Uterus (tissue), 4 donors: Measurements from ENCODE around the gene RBBP8NL. TPM values are rescaled to one million over a fixed set of nuclear protein-coding genes. Genes with fewer than 3 reads are reported as not detected.

ENCODE experiments used
- DNase-seq, 2 donors: peaks; one replicate each; pipeline ENCODE4 v3.0.0-alpha.2; 2019 to 2020
- H3K27ac ChIP-seq, 2 donors: fragments of 200-600 bp; sonication (generic); 1 replicate in 1 of 2; 2 replicates in 1 of 2; pipeline ENCODE4 v1.5.1; 2016 to 2018
- H3K27me3 ChIP-seq, 2 donors: fragments of 200-600 bp; sonication (generic); one replicate each; pipeline ENCODE4 v1.5.1; 2018 to 2019; ENCODE audit warnings: control low read depth in 1 of 2
- H3K36me3 ChIP-seq, 2 donors: fragments of 200-600 bp; sonication (generic); one replicate each; pipeline ENCODE4 v1.5.1; 2019; ENCODE audit warnings: control low read depth in 1 of 2
- H3K4me1 ChIP-seq, 2 donors: fragments of 200-600 bp; sonication (generic); one replicate each; pipeline ENCODE4 v1.5.1; 2018 to 2019; ENCODE audit warnings: control low read depth in 1 of 2
- H3K4me3 ChIP-seq, 2 donors: fragments of 200-600 bp; sonication (generic); 1 replicate in 1 of 2; 2 replicates in 1 of 2; pipeline ENCODE4 v1.5.1; 2018 to 2019; ENCODE audit warnings: mild to moderate bottlenecking in 1 of 2
- H3K9me3 ChIP-seq, 2 donors: fragments of 200-600 bp; sonication (generic); one replicate each; pipeline ENCODE4 v1.5.1; 2019; ENCODE audit warnings: control low read depth in 1 of 2
- POLR2A ChIP-seq, 2 donors: fragments of 450-650 bp; IDR thresholded peaks; one replicate each; pipeline ENCODE4 v1.6.1; 2016; ENCODE audit warnings: antibody characterized with exemption in 2 of 2, mild to moderate bottlenecking in 1 of 2, moderate library complexity in 1 of 2
- intact Hi-C: fragments of 100-400 bp; cut with DNase I; formaldehyde crosslinking; loops from one replicate; pipeline ENCODE4 v1.15.1; 2023; ENCODE audit warnings: low total_unique reads
- total RNA-seq, 4 donors: library from RNA; depleted of rRNA in 3 of 4; stranded (reverse); fragments of >200 nt in 3 of 4; gene quantifications; one replicate each; pipeline versions ENCODE4 v1.1.0 to v1.2.4, GENCODE V29; 2014 to 2023
- TF ChIP-seq, protein P1 (sequence below), 4 experiments: fragments of 200-600 bp in 2 of 4; fragments of 450-650 bp in 2 of 4; sonication (generic) in 2 of 4; IDR thresholded peaks; one replicate each; pipeline ENCODE4 v1.5.1; 2016 to 2019; ENCODE audit warnings: antibody characterized with exemption in 4 of 4, mild to moderate bottlenecking in 2 of 4, moderate library complexity in 1 of 4
- donor health status: DM: yes; HTN: yes; CAD: no.

Gene RBBP8NL
- total RNA-seq, 4 donors from 2014 or later, result 0.35 TPM; not detected in 3

DNA sequence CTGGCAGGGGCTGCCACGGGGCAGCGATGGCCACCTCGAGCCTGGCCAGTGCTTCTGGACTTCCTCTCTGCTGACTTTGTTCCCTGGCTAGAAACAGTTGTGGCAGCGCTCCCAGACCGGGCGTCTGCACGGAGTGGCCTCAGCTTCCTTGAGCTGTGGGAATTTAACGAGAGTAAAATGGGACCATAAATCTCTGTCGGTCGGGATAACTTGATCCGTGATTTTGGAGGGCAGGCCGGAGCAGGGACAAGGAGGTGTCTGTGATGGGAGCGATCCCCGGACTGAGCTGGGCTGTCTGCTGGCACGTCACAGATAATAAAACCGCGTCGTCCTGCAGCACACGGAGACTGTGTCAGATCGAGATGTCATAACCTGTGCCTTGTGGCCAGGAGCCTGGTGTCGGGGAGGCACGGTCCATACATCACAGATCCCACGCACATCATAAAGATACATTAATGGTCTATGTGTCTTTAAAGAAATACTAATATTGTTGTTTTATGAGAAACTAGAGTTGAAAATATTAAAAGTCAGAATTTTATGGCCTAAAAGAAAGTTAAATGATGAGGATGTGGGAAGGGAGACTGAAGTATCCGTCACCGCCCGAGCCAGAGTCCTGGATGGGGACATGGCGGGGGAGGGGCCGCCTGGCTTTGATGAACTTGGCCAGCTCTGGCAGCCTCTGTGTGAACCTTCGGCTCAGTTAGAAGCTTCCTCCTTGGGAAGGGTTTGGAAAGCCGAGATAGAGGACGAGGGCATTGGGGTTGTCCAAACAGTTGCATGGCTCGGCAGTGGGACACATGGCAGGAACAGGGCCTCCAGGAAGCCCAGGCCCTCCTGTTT is 6.5 kb upstream of the RBBP8NL start:
- H3K9me3 ChIP-seq, result no peaks in the 10 kb centered on the region
- no peak overlapping the region for H3K27ac ChIP-seq
- intact Hi-C loops, result no loop called here
- TF ChIP-seq, protein P1, sequence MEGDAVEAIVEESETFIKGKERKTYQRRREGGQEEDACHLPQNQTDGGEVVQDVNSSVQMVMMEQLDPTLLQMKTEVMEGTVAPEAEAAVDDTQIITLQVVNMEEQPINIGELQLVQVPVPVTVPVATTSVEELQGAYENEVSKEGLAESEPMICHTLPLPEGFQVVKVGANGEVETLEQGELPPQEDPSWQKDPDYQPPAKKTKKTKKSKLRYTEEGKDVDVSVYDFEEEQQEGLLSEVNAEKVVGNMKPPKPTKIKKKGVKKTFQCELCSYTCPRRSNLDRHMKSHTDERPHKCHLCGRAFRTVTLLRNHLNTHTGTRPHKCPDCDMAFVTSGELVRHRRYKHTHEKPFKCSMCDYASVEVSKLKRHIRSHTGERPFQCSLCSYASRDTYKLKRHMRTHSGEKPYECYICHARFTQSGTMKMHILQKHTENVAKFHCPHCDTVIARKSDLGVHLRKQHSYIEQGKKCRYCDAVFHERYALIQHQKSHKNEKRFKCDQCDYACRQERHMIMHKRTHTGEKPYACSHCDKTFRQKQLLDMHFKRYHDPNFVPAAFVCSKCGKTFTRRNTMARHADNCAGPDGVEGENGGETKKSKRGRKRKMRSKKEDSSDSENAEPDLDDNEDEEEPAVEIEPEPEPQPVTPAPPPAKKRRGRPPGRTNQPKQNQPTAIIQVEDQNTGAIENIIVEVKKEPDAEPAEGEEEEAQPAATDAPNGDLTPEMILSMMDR (IDR thresholded peaks at IDR 0.05), result no peak
- TF ChIP-seq POLR2A (IDR thresholded peaks at IDR 0.05), result no peak
- H3K4me1 ChIP-seq, result no peaks in the 10 kb centered on the region
- no peaks in the 10 kb centered on the region for H3K36me3 ChIP-seq
- peak; percentile 35 to 42 for DNase-seq
- no peak overlapping the region for H3K4me3 ChIP-seq
- H3K27me3 ChIP-seq, result no peaks in the 10 kb centered on the region

DNA sequence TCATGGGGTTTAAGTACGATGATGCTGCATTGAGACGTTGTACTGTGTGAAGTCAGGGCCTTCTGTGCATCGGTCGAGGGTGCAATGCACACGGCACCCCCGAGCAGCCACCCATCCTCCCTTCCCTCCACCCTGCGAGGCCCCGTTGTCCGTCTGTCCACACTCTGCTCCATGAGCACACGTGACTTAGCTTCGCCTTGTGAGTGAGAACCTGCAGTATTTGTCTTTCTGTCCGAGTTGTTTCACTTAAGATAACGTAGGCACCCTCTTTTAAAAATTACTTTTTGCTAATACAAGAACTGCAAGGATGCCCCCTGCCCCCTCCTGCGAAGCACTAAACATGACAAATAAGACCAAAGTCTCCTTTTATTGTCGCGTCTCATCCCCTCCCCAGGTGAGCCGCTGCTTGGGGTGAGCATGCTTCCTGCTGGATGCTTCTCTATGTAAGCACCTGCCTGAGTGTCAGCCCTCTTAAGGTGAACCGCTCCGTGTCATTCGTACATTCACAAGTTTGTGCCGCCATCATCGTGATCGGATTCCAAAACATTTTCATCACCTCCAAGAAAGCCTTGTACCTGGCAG is 3.6 kb upstream of the RBBP8NL start:
- no peaks in the 10 kb centered on the region for H3K9me3 ChIP-seq
- no peak overlapping the region for H3K27ac ChIP-seq
- intact Hi-C loops, result no loop called here
- H3K27me3 ChIP-seq, result no peaks in the 10 kb centered on the region
- no peaks in the 10 kb centered on the region for H3K4me1 ChIP-seq
- DNase-seq, result no peak
- no peak for TF ChIP-seq POLR2A (IDR thresholded peaks at IDR 0.05)
- no peaks in the 10 kb centered on the region for H3K36me3 ChIP-seq
- no peak overlapping the region for H3K4me3 ChIP-seq

DNA sequence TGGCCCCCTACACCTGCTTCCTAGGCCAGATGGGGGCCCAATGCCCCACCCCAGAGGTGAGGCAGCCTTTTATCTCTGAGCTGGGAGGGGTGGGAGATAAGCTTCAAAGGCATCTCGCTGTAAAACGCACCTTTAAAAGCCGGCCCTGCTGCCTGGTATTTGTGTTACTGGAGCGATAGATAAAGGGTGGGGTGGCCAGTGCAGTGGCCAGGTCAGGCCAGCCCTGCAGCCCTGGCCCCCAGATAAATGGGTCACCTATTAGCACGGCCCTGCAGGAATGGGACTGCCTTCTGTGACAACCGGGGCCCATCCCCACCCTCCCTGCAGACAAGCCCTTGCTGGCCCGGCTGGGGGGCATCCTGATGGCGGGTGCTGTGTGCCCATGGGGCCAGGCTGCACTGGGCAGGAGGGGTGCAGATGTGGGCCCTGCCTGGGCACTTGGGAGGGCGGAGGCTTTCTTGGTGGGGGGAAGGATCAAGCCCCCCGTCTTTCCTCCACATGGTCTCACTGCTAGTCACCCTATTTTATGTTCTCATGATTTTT is 3.0 kb upstream of the RBBP8NL start:
- TF ChIP-seq POLR2A (IDR thresholded peaks at IDR 0.05), result no peak

GRCh38 chr20:62429455-62430310 is 2.3 kb upstream of the RBBP8NL start:
- intact Hi-C loops, result no loop called here
- TF ChIP-seq, protein P1 (IDR thresholded peaks at IDR 0.05), result no peak
- no peak for TF ChIP-seq POLR2A (IDR thresholded peaks at IDR 0.05)

More for the DNA sequence above, 3.0 kb upstream of the RBBP8NL start:
- H3K27ac ChIP-seq, result no peak overlapping the region
- no peaks in the 10 kb centered on the region for H3K36me3 ChIP-seq
- DNase-seq, result no peak
- H3K27me3 ChIP-seq, result no peaks in the 10 kb centered on the region
- H3K4me1 ChIP-seq, result no peaks in the 10 kb centered on the region
- no peaks in the 10 kb centered on the region for H3K9me3 ChIP-seq
- no peak overlapping the region for H3K4me3 ChIP-seq
- intact Hi-C loops, result no loop called here

DNA sequence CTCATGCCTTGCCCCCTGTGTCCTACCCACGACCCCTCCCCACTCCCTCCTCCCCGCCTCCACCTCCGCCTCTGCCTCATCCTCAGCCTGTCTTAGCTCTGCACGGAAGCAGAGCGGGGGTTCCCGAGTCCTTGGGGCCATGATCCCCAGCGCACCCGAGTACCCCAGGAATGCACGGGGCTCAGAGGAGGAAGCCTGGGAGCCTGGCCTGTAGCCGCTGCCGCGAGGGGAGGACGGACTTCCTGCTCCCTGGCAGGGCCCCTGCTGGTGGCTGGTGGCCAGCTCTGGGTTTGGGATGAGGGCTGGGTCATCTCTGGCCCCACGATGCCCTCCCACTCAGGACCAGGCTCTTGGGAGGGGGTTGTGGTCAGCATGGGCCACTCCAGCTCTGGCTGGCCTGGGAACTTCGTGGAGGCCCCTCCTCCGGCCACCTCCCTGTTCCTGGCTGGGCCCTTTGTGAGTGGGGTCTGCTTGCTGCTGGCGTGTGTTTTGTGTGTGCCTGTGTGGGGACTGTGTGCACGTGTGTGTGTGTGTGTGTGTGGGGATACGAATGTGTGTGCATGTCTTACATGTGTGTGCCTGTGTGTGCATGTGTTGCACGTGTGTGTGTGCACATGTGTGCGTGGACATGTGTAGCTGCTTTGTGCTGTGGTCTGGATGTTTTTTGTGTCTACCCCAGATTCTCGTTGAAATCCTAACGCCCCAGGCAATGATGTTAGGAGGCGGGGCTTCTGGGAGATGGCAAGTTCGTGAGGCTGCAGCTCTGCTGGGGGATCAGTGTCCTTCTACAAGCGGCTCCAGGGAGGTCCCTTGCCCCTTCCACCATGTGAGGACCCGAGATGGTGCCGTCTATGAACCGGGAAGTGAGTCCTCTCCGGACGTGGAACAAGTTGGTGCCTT is 1.3 kb upstream of the RBBP8NL start:
- H3K27me3 ChIP-seq, result no peaks in the 10 kb centered on the region
- H3K4me1 ChIP-seq, result no peaks in the 10 kb centered on the region
- H3K36me3 ChIP-seq, result no peaks in the 10 kb centered on the region
- TF ChIP-seq, protein P1 (IDR thresholded peaks at IDR 0.05), result no peak
- TF ChIP-seq POLR2A (IDR thresholded peaks at IDR 0.05), result no peak
- intact Hi-C loops, result no loop called here
- H3K4me3 ChIP-seq, result no peak overlapping the region
- H3K9me3 ChIP-seq, result no peaks in the 10 kb centered on the region
- no peak for DNase-seq
- no peak overlapping the region for H3K27ac ChIP-seq

More at GRCh38 chr20:62429455-62430310, 2.3 kb upstream of the RBBP8NL start:
- no peaks in the 10 kb centered on the region for H3K9me3 ChIP-seq
- no peaks in the 10 kb centered on the region for H3K36me3 ChIP-seq
- no peaks in the 10 kb centered on the region for H3K4me1 ChIP-seq
- no peak overlapping the region for H3K4me3 ChIP-seq
- DNase-seq, result no peak
- H3K27ac ChIP-seq, result no peak overlapping the region
- no peaks in the 10 kb centered on the region for H3K27me3 ChIP-seq
